Posterior cingulate gyrus (tissue), 11 donors: ENCODE results near the gene NPHP1.
"Not testable (repeated sequence)": the region's sequence is repeated elsewhere in the genome, so short reads cannot be mapped to it uniquely, and the experiment has no call there.

ENCODE experiments used
- DNase-seq, 10 donors: peaks; one replicate each; pipeline versions ENCODE4 v3.0.0 to v3.0.0-alpha.2; 2020 to 2021; ENCODE audit warnings: mixed read lengths in 3 of 10
- intact Hi-C: fragments of 100-400 bp; cut with DNase I; formaldehyde crosslinking; loops from one replicate; pipeline ENCODE4 v1.15.1; 2023

NPHP1 gene

GRCh38 chr2:110204408-110205385 is at the start of gene NPHP1:
Gene NPHP1, minus strand, starts transcription at chr2:110205013. Its CDS starts 45 bp downstream, at chr2:110204968.
- intact Hi-C loops, result loop anchor here (1.0 kb wide), 1 partner anchor 8 kb away; the partner anchor contains the start of gene MTLN

GRCh38 chr2:110248081-110248795 is 43.4 kb upstream of the NPHP1 start:
- intact Hi-C loops, DNase-seq: not testable (repeated sequence)

More at GRCh38 chr2:110204408-110205385, at the start of gene NPHP1:
- DNase-seq, result peak; percentile 78 to 98 (median 88)

GRCh38 chr2:110245488-110246435 is 40.9 kb upstream of the NPHP1 start:
- DNase-seq, intact Hi-C loops: not testable (repeated sequence)

- DNase-seq, intact Hi-C loops: not testable (repeated sequence)
Observed at GRCh38 chr2:110243283-110243682, 38.5 kb upstream of the NPHP1 start.

GRCh38 chr2:110234514-110234913 is 29.7 kb upstream of the NPHP1 start:
- intact Hi-C loops, result not testable (repeated sequence)
- DNase-seq, result peak in 1 of 10 donors; percentile 50

GRCh38 chr2:110229886-110230285 is 25.1 kb upstream of the NPHP1 start:
- intact Hi-C loops, DNase-seq: not testable (repeated sequence)

GRCh38 chr2:110222626-110223025 is 17.8 kb upstream of the NPHP1 start:
- DNase-seq, intact Hi-C loops: not testable (repeated sequence)

GRCh38 chr2:110221938-110222337 is 17.1 kb upstream of the NPHP1 start:
- DNase-seq, result no peak
- intact Hi-C loops, result no loop called here

GRCh38 chr2:110220190-110220564 is 15.4 kb upstream of the NPHP1 start:
- intact Hi-C loops, result no loop called here
- DNase-seq, result no peak

- DNase-seq, result no peak
- intact Hi-C loops, result no loop called here
Observed at GRCh38 chr2:110219496-110220189, 14.8 kb upstream of the NPHP1 start.

GRCh38 chr2:110218889-110219288 is 14.1 kb upstream of the NPHP1 start:
- intact Hi-C loops, DNase-seq: not testable (repeated sequence)

- no peak for DNase-seq
- intact Hi-C loops, result no loop called here
Observed at GRCh38 chr2:110216803-110217202, 12.0 kb upstream of the NPHP1 start.

GRCh38 chr2:110216199-110216598 is 11.4 kb upstream of the NPHP1 start:
- DNase-seq, result no peak
- intact Hi-C loops, result no loop called here

GRCh38 chr2:110215566-110216158 is 10.8 kb upstream of the NPHP1 start:
- intact Hi-C loops, result no loop called here
- no peak for DNase-seq

- intact Hi-C loops, result no loop called here
- no peak for DNase-seq
Observed at GRCh38 chr2:110215091-110215490, 10.3 kb upstream of the NPHP1 start.

- intact Hi-C loops, result not testable (repeated sequence)
Observed at GRCh38 chr2:110213522-110213921, 8.7 kb upstream of the NPHP1 start.

GRCh38 chr2:110211938-110212858 is 7.4 kb upstream of the NPHP1 start, which contains the start of gene MTLN:
Gene MTLN, minus strand, starts transcription at chr2:110212547. Its CDS starts 22 bp downstream, at chr2:110212525.
- intact Hi-C loops, result loop anchor here (1.0 kb wide), 1 partner anchor 8 kb away; no protein-coding TSS in a partner anchor
- peak; percentile 63 to 96 (median 72) for DNase-seq

More at GRCh38 chr2:110213522-110213921, 8.7 kb upstream of the NPHP1 start:
- DNase-seq, result not testable (repeated sequence)
